ENCODE data around the gene PPP1R1C. TPM values are rescaled to one million over a fixed set of nuclear protein-coding genes. Genes with fewer than 3 reads are reported as not detected.
A peak's percentile ranks its signal among the peaks of the same experiment; 100 is the strongest.

The PPP1R1C gene
- total RNA-seq, 6 donors from 2014 or later, result 2.6 to 13.6 (median 10.9) TPM; not detected in 1

DNA sequence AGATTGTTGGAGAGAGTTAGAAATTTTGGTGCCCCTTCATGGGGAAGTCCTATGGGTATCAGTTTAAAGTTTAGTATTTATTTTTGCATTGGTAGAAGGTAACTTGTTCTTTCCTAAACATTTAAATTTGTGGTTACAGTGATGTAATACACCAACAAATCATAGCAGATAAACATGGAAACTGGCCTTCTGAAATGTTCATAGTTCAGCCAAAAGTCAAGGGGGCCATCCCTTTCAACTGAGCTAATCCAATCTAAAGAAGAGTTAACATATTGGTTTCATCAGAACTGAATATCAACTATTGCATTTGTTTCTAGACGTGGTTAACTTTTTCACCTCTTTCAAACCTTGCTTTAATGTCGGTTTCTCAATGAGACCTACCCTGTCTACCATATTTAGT, 46.3 kb downstream of the PPP1R1C start:
- 89 to 92% methylated on average over 2 of the region's 2 CpGs for WGBS, 2 donors
- DNase-seq, result no peak
- no peak for ATAC-seq (ENCODE audit: low FRiP score in 2 of 2)

DNA sequence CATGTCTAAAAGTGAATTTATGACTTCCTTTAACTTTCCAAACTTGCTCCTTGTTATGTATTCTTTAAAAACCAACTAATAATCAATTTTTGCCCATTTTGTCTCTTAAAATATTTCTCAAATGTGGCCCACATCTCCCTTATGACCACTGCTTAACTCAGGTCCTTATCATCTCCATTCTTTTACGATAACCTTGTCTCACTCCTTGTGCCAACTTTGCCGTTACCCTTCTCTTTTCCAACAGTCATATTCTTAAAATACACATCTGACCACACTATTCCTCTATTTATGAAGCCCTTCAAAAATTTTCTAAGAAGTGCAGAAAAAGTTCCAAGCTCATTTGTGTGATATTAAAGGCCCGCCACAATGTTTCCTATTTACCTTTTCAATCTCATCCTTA, 47.8 kb downstream of the PPP1R1C start:
- Histone ChIP-seq H3K4me1 (no peaks in the 10 kb centered on the region), H3K36me3 (no peaks in the 10 kb centered on the region), H3K9me3 (no peaks in the 10 kb centered on the region), H3K4me3 (no peak overlapping the region), H3K27ac (no peak overlapping the region), H3K27me3 (no peaks in the 10 kb centered on the region)
- 85 to 95% methylated on average over 3 of the region's 3 CpGs for WGBS, 2 donors
- DNase-seq (no peak), ATAC-seq (ENCODE audit: low FRiP score in 2 of 2) (no peak)
- no peak for TF ChIP-seq EP300 (IDR thresholded peaks at IDR 0.05)
- TF ChIP-seq POLR2AphosphoS5 (IDR thresholded peaks at IDR 0.05), result no peak
- TF ChIP-seq, protein P1, sequence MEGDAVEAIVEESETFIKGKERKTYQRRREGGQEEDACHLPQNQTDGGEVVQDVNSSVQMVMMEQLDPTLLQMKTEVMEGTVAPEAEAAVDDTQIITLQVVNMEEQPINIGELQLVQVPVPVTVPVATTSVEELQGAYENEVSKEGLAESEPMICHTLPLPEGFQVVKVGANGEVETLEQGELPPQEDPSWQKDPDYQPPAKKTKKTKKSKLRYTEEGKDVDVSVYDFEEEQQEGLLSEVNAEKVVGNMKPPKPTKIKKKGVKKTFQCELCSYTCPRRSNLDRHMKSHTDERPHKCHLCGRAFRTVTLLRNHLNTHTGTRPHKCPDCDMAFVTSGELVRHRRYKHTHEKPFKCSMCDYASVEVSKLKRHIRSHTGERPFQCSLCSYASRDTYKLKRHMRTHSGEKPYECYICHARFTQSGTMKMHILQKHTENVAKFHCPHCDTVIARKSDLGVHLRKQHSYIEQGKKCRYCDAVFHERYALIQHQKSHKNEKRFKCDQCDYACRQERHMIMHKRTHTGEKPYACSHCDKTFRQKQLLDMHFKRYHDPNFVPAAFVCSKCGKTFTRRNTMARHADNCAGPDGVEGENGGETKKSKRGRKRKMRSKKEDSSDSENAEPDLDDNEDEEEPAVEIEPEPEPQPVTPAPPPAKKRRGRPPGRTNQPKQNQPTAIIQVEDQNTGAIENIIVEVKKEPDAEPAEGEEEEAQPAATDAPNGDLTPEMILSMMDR (IDR thresholded peaks at IDR 0.05), result no peak
- no peak for TF ChIP-seq POLR2A (IDR thresholded peaks at IDR 0.05)

More for the DNA sequence above, 46.3 kb downstream of the PPP1R1C start:
- TF ChIP-seq POLR2A (IDR thresholded peaks at IDR 0.05), result no peak
- H3K4me1 ChIP-seq, result no peaks in the 10 kb centered on the region
- no peaks in the 10 kb centered on the region for H3K9me3 ChIP-seq
- no peak overlapping the region for H3K27ac ChIP-seq
- H3K36me3 ChIP-seq, result no peaks in the 10 kb centered on the region
- H3K4me3 ChIP-seq, result no peak overlapping the region
- H3K27me3 ChIP-seq, result no peaks in the 10 kb centered on the region

DNA sequence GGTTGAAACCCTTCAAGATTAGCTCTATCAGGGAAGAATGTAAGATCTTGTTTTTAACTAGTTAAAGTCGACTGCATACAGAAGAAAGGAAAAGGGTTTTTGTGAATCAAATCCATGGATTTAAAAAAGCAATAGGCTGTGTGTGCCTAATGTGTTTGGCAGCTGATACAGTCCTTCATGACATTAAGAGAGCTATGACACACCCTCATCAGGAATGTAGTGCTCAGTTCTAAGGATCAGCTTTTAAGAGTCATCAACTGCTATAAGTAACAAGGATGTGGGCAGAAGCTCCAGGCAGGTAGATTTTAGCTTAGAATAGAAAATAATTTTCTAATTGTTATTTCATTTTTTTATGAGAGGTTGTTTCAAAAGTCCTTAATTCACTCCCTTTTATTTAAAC, 52.9 kb downstream of the PPP1R1C start:
- Histone ChIP-seq H3K27ac (no peak overlapping the region), H3K27me3 (no peaks in the 10 kb centered on the region), H3K4me3 (no peak overlapping the region), H3K36me3 (no peaks in the 10 kb centered on the region), H3K9me3 (no peaks in the 10 kb centered on the region), H3K4me1 (no peaks in the 10 kb centered on the region)
- ATAC-seq (ENCODE audit: low FRiP score in 2 of 2) (peak; percentile 73 to 86), DNase-seq (no peak)
- WGBS, 2 donors, result 46 to 63% methylated on average over 1 of the region's 1 CpG
- TF ChIP-seq EP300 (IDR thresholded peaks at IDR 0.05) (no peak), POLR2A (IDR thresholded peaks at IDR 0.05) (no peak), POLR2AphosphoS5 (IDR thresholded peaks at IDR 0.05) (no peak)
- TF ChIP-seq, protein P1 (IDR thresholded peaks at IDR 0.05), result no peak

DNA sequence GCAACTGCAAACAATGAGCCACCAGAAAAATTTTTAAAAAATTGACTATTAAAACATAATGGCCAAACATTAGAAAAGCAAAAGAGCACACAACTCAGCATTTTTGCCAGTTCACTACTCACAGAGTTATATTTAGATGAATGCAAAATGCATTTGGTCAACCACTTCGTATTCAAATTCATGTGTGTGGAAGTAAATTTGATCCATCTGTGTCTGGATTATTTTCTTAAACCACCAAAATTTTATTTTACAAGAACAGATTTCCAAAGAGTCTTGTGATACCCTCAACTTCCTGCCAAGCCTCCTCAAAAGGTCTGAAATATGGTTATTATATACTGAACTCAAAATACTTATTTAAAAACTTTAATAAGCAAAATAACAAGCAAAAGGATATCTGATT, 57.4 kb downstream of the PPP1R1C start:
- 73% methylated on average over 1 of the region's 1 CpG for WGBS, 2 donors
- no peaks in the 10 kb centered on the region for H3K36me3 ChIP-seq
- ATAC-seq (ENCODE audit: low FRiP score in 2 of 2) (no peak), DNase-seq (no peak)
- TF ChIP-seq POLR2A (IDR thresholded peaks at IDR 0.05), result no peak
- no peak for TF ChIP-seq EP300 (IDR thresholded peaks at IDR 0.05)
- no peak for TF ChIP-seq POLR2AphosphoS5 (IDR thresholded peaks at IDR 0.05)
- TF ChIP-seq, protein P1 (IDR thresholded peaks at IDR 0.05), result no peak
- H3K4me3 ChIP-seq, result no peak overlapping the region
- no peak overlapping the region for H3K27ac ChIP-seq
- no peaks in the 10 kb centered on the region for H3K27me3 ChIP-seq
- no peaks in the 10 kb centered on the region for H3K4me1 ChIP-seq
- no peaks in the 10 kb centered on the region for H3K9me3 ChIP-seq

DNA sequence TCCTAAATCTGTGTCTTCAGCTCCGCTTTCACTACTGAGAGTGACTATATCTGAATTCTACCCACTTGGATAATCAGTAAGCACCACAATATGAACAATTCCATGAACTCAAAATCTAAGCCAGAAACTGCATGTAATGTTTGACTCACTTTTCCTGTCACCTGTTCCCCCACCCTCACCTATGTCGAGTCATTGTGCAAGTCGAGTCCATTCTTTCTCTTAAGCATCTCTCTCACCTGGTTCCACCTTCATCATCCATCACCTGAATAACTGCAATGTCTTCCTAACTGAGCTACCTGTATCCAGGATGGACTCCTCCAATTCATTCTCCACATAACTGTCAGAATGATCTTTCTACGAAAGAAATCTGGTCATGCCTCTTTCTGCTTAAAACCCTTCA, 58.2 kb downstream of the PPP1R1C start:
- H3K27me3 ChIP-seq, result no peaks in the 10 kb centered on the region
- 87 to 93% methylated on average over 4 of the region's 4 CpGs for WGBS, 2 donors
- ATAC-seq (ENCODE audit: low FRiP score in 2 of 2), result no peak
- H3K9me3 ChIP-seq, result no peaks in the 10 kb centered on the region
- no peak overlapping the region for H3K27ac ChIP-seq
- no peaks in the 10 kb centered on the region for H3K4me1 ChIP-seq
- DNase-seq, result no peak
- H3K4me3 ChIP-seq, result no peak overlapping the region
- TF ChIP-seq EP300 (IDR thresholded peaks at IDR 0.05) (no peak), POLR2AphosphoS5 (IDR thresholded peaks at IDR 0.05) (no peak), POLR2A (IDR thresholded peaks at IDR 0.05) (no peak)
- TF ChIP-seq, protein P1 (IDR thresholded peaks at IDR 0.05), result no peak
- no peaks in the 10 kb centered on the region for H3K36me3 ChIP-seq
